ENCODE results near the gene AGMO.

DNA sequence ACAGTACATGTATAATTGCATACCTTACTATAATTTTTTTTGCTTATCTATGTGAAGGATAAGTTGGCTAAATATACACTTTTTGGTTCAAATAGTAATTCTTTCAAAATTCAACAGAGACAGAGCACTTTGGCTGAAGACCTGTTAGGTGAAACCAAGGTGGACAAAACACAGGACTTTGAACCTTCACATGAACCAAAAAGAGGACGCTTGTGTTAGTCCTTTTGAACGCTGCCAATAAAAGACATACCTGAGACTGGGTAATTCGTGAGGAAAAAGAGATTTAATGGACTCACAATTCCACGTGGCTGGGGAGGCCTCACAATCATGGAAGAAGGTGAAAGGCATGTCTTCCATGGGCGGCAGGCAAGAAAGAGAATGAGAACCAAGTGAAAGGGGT is 4.7 kb upstream of the AGMO start:
- TF ChIP-seq YY1 (IDR thresholded peaks at IDR 0.05; ENCODE audit: extremely low read depth, insufficient replicate concordance, low read depth, low read length) (no peak), TCF7L2 (IDR thresholded peaks at IDR 0.05; ENCODE audit: borderline replicate concordance, extremely low read depth, insufficient read depth, insufficient read length) (no peak), POLR2AphosphoS5 (IDR thresholded peaks at IDR 0.05; ENCODE audit: low read depth, low read length) (no peak), EZH2 (IDR thresholded peaks at IDR 0.05) (no peak), POLR2A (IDR thresholded peaks at IDR 0.05; ENCODE audit: borderline replicate concordance, extremely low read depth, insufficient read depth, insufficient read length) (no peak), JUND (IDR thresholded peaks at IDR 0.05) (no peak), SIN3A (IDR thresholded peaks at IDR 0.05; ENCODE audit: low read depth) (no peak), CEBPB (IDR thresholded peaks at IDR 0.05; ENCODE audit: low read depth) (no peak)
- TF ChIP-seq, protein P1, sequence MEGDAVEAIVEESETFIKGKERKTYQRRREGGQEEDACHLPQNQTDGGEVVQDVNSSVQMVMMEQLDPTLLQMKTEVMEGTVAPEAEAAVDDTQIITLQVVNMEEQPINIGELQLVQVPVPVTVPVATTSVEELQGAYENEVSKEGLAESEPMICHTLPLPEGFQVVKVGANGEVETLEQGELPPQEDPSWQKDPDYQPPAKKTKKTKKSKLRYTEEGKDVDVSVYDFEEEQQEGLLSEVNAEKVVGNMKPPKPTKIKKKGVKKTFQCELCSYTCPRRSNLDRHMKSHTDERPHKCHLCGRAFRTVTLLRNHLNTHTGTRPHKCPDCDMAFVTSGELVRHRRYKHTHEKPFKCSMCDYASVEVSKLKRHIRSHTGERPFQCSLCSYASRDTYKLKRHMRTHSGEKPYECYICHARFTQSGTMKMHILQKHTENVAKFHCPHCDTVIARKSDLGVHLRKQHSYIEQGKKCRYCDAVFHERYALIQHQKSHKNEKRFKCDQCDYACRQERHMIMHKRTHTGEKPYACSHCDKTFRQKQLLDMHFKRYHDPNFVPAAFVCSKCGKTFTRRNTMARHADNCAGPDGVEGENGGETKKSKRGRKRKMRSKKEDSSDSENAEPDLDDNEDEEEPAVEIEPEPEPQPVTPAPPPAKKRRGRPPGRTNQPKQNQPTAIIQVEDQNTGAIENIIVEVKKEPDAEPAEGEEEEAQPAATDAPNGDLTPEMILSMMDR (IDR thresholded peaks at IDR 0.05 in 2 of 3, conservative IDR thresholded peaks at IDR 0.05 in 1 of 3; ENCODE audit: borderline replicate concordance in 1 of 3, insufficient read depth in 1 of 3, low read depth in 2 of 3, low read length in 2 of 3): no peak
